Large intestine (tissue), 3 donors: ENCODE results near the gene TNNI3. TPM values are rescaled to one million over a fixed set of nuclear protein-coding genes. Genes with fewer than 3 reads are reported as not detected.

ENCODE experiments used
- DNase-seq, 2 donors: peaks; one replicate each; pipeline versions ENCODE4 v3.0.0 to v3.0.0-alpha.2; 2013
- H3K27ac ChIP-seq: one replicate; pipeline ENCODE4 v1.5.1; 2013; ENCODE audit warnings: low read length
- H3K27me3 ChIP-seq: 2 replicates; pipeline ENCODE4 v1.6.1; 2013; ENCODE audit warnings: low read length; ENCODE audit not compliant: control insufficient read depth, insufficient read depth
- H3K36me3 ChIP-seq: 2 replicates; pipeline ENCODE4 v1.6.1; 2013; ENCODE audit warnings: low read length; ENCODE audit not compliant: control insufficient read depth, insufficient read depth
- H3K4me1 ChIP-seq: one replicate; pipeline ENCODE4 v1.6.1; 2013; ENCODE audit warnings: low read length; ENCODE audit not compliant: control insufficient read depth, insufficient read depth
- H3K4me3 ChIP-seq: one replicate; pipeline ENCODE4 v1.5.1; 2013; ENCODE audit warnings: low read length
- H3K9me3 ChIP-seq: one replicate; pipeline ENCODE4 v1.6.1; 2013; ENCODE audit warnings: mild to moderate bottlenecking, low read depth, low read length, moderate library complexity; ENCODE audit not compliant: control insufficient read depth
- WGBS: methylation state at CpG from one replicate; pipeline ENCODE4 v1.1.5; 2013; ENCODE audit warnings: low lambda C conversion rate; ENCODE audit not compliant: insufficient coverage; 5-methylcytosine and 5-hydroxymethylcytosine counted together
- polyA plus RNA-seq: library from polyadenylated mRNA; unstranded; fragments of 120-200 nt; gene quantifications from one replicate; pipeline ENCODE4 v1.2.1, GENCODE V29; 2013

Gene TNNI3
- polyA plus RNA-seq, 1 donor = 0.88 TPM

- no CpG with 5 or more reads among the region's 9 CpGs for WGBS
- no peak for DNase-seq
These were observed 9.8 kb downstream of the TNNI3 start for GRCh38 chr19:55147545-55148251.

GRCh38 chr19:55146705-55147273 is 10.7 kb downstream of the TNNI3 start:
- peaks cover 84% of the 10 kb centered on the region for H3K27me3 ChIP-seq
- DNase-seq = no peak
- WGBS = no CpG with 5 or more reads among the region's 27 CpGs
- H3K4me1 ChIP-seq = peaks cover 3% of the 10 kb centered on the region
- H3K9me3 ChIP-seq = no peaks in the 10 kb centered on the region
- H3K4me3 ChIP-seq = no peak overlapping the region
- no peaks in the 10 kb centered on the region for H3K36me3 ChIP-seq
- H3K27ac ChIP-seq = no peak overlapping the region

More at GRCh38 chr19:55147545-55148251, 9.8 kb downstream of the TNNI3 start:
- no peaks in the 10 kb centered on the region for H3K36me3 ChIP-seq
- H3K4me1 ChIP-seq = peaks cover 3% of the 10 kb centered on the region
- no peak overlapping the region for H3K4me3 ChIP-seq
- H3K9me3 ChIP-seq = no peaks in the 10 kb centered on the region
- H3K27me3 ChIP-seq = peaks cover 79% of the 10 kb centered on the region
- no peak overlapping the region for H3K27ac ChIP-seq

- peaks cover 3% of the 10 kb centered on the region for H3K4me1 ChIP-seq
- DNase-seq = no peak
- no CpG with 5 or more reads among the region's 41 CpGs for WGBS
- no peak overlapping the region for H3K4me3 ChIP-seq
- H3K27ac ChIP-seq = no peak overlapping the region
- H3K27me3 ChIP-seq = peaks cover 84% of the 10 kb centered on the region
- H3K36me3 ChIP-seq = no peaks in the 10 kb centered on the region
- no peaks in the 10 kb centered on the region for H3K9me3 ChIP-seq
These were observed 11.3 kb downstream of the TNNI3 start for GRCh38 chr19:55146078-55146704.

- 0% methylated on average over 1 of the region's 3 CpGs for WGBS
These were observed 12.3 kb downstream of the TNNI3 start for GRCh38 chr19:55145232-55145631.

GRCh38 chr19:55141696-55142095 is 15.8 kb downstream of the TNNI3 start:
- no peak for DNase-seq
- H3K27me3 ChIP-seq = peaks cover 46% of the 10 kb centered on the region
- no peaks in the 10 kb centered on the region for H3K36me3 ChIP-seq
- no CpG with 5 or more reads among the region's 21 CpGs for WGBS
- H3K4me1 ChIP-seq = peaks cover 1% of the 10 kb centered on the region
- H3K9me3 ChIP-seq = no peaks in the 10 kb centered on the region
- no peak overlapping the region for H3K4me3 ChIP-seq
- H3K27ac ChIP-seq = no peak overlapping the region

More at GRCh38 chr19:55145232-55145631, 12.3 kb downstream of the TNNI3 start:
- Histone ChIP-seq H3K36me3 (no peaks in the 10 kb centered on the region), H3K4me3 (no peak overlapping the region), H3K27ac (no peak overlapping the region), H3K9me3 (no peaks in the 10 kb centered on the region), H3K4me1 (peaks cover 3% of the 10 kb centered on the region), H3K27me3 (peaks cover 78% of the 10 kb centered on the region)
- no peak for DNase-seq

GRCh38 chr19:55137915-55138314 is 19.6 kb downstream of the TNNI3 start:
- no peaks in the 10 kb centered on the region for H3K9me3 ChIP-seq
- no peak overlapping the region for H3K27ac ChIP-seq
- WGBS = no CpG with 5 or more reads among the region's 9 CpGs
- H3K27me3 ChIP-seq = peaks cover 27% of the 10 kb centered on the region
- H3K4me1 ChIP-seq = no peaks in the 10 kb centered on the region
- H3K4me3 ChIP-seq = no peak overlapping the region
- no peak for DNase-seq
- no peaks in the 10 kb centered on the region for H3K36me3 ChIP-seq

- Histone ChIP-seq H3K4me3 (no peak overlapping the region), H3K4me1 (no peaks in the 10 kb centered on the region), H3K27me3 (peaks cover 21% of the 10 kb centered on the region), H3K27ac (no peak overlapping the region), H3K9me3 (no peaks in the 10 kb centered on the region), H3K36me3 (no peaks in the 10 kb centered on the region)
- no peak for DNase-seq
- WGBS = no CpG with 5 or more reads among the region's 17 CpGs
These were observed 21.0 kb downstream of the TNNI3 start for GRCh38 chr19:55136399-55137102.

GRCh38 chr19:55134736-55135135 is 22.8 kb downstream of the TNNI3 start:
- no CpG with 5 or more reads among the region's 3 CpGs for WGBS
- H3K9me3 ChIP-seq = no peaks in the 10 kb centered on the region
- H3K27ac ChIP-seq = no peak overlapping the region
- no peaks in the 10 kb centered on the region for H3K4me1 ChIP-seq
- no peak for DNase-seq
- no peak overlapping the region for H3K4me3 ChIP-seq
- peaks cover 19% of the 10 kb centered on the region for H3K27me3 ChIP-seq
- no peaks in the 10 kb centered on the region for H3K36me3 ChIP-seq

- Histone ChIP-seq H3K4me3 (no peak overlapping the region), H3K9me3 (no peaks in the 10 kb centered on the region), H3K27ac (no peak overlapping the region), H3K4me1 (no peaks in the 10 kb centered on the region), H3K27me3 (peaks cover 19% of the 10 kb centered on the region), H3K36me3 (no peaks in the 10 kb centered on the region)
- WGBS = 60% methylated on average over 1 of the region's 25 CpGs
- DNase-seq = no peak
These were observed 23.7 kb downstream of the TNNI3 start for GRCh38 chr19:55133639-55134444.
